ENCODE results near the gene ADSS1. TPM values are rescaled to one million over a fixed set of nuclear protein-coding genes. Genes with fewer than 3 reads are reported as not detected.
A peak's percentile ranks its signal among the peaks of the same experiment; 100 is the strongest.

ADSS1 gene
- total and polyA plus RNA-seq, 2 donors (not counting 1 experiment from before 2014, with no cell fraction given), result 2.2 to 3.5 TPM

DNA sequence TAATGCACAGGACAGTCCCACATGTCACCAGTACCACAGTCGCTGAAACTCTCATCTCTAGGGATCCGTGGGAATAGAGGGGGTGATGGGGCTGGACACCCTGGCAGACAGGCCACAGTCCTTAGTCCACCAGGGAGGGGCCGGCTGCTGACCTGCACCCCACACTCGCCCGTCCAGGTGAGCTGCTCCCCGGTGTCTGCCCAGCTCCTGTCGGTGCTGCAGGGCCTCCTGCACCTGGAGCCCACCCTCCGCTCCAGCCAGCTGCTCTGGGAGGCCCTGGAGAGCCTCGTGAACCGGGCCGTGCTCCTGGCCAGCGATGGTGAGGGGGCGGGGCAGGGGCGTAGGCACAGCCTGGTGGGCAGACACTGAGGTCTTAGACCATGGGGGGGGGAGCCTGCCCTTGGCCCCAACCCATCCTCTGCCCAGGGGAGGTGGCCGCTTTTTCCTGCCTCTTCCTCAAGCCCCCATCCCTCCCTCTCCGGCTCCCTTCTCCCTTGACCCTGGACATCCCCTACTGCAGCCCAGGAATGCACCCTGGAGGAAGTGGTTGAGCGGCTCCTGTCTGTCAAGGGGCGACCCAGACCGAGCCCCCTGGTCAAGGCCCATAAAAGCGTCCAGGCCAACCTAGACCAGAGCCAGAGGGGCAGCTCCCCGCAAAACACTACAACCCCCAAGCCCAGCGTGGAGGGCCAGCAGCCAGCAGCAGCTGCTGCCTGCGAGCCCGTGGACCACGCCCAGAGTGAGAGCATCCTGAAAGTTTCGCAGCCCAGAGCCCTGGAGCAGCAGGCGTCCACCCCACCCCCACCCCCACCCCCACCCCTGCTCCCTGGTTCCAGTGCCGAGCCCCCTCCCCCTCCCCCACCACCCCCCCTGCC lies 17.1 kb upstream of the ADSS1 start:
- H2AFZ ChIP-seq (ENCODE audit: low read length), result no peak overlapping the region
- TF ChIP-seq, protein P1, sequence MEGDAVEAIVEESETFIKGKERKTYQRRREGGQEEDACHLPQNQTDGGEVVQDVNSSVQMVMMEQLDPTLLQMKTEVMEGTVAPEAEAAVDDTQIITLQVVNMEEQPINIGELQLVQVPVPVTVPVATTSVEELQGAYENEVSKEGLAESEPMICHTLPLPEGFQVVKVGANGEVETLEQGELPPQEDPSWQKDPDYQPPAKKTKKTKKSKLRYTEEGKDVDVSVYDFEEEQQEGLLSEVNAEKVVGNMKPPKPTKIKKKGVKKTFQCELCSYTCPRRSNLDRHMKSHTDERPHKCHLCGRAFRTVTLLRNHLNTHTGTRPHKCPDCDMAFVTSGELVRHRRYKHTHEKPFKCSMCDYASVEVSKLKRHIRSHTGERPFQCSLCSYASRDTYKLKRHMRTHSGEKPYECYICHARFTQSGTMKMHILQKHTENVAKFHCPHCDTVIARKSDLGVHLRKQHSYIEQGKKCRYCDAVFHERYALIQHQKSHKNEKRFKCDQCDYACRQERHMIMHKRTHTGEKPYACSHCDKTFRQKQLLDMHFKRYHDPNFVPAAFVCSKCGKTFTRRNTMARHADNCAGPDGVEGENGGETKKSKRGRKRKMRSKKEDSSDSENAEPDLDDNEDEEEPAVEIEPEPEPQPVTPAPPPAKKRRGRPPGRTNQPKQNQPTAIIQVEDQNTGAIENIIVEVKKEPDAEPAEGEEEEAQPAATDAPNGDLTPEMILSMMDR (conservative IDR thresholded peaks at IDR 0.05 in 1 of 2, IDR thresholded peaks at IDR 0.05 in 1 of 2; ENCODE audit: low read depth in 1 of 2, low read length in 2 of 2), result no peak
- TF ChIP-seq EZH2 (IDR thresholded peaks at IDR 0.05; ENCODE audit: low read length, missing control alignments), result no peak

DNA sequence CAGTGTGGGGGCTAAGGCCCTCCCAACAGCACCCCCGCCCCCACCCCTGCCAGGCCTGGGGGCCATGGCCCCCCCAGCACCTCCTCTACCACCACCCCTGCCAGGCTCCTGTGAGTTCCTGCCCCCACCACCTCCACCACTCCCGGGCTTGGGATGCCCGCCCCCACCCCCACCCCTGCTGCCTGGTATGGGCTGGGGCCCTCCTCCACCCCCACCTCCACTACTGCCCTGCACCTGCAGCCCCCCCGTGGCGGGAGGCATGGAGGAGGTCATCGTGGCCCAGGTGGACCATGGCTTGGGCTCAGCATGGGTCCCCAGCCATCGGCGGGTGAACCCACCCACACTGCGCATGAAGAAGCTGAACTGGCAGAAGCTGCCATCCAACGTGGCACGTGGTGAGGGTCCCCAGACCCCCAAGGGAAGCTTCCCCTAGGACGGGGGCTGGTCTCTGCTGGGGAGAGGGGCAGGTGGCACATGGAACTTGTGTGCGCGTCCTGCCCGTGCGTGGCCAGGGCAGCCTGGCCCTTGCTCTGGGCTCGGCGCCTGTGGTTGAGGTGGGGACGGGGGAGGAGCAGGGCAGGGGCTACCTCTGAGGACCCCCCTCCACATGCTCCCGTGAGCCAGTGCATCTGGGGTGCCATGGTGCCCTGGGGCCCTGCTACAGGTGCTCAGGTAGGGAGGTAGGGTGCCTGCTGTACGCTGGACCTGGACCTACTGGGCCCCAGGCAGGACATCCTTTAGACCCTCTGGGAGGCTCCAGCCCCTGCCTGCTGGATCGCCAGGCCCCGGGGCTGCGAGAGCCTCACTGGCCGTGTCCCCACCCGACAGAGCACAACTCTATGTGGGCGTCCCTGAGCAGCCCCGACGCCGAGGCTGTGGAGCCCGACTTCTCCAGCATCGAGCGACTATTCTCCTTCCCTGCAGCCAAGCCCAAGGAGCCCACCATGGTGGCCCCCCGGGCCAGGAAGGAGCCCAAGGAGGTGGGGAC lies 16.1 kb upstream of the ADSS1 start:
- Histone ChIP-seq H3K27me3 (ENCODE audit: control insufficient read depth, insufficient read depth, low read length) (no peaks in the 10 kb centered on the region), H3K4me2 (ENCODE audit: extremely low read depth, insufficient read depth, low read length) (no peak overlapping the region), H4K20me1 (ENCODE audit: control insufficient read depth, extremely low read depth, insufficient read depth, low read length) (no peaks in the 10 kb centered on the region), H3K9ac (ENCODE audit: insufficient read depth, low read length) (no peak overlapping the region), H3K79me2 (ENCODE audit: control insufficient read depth, insufficient read depth, low read length) (no peaks in the 10 kb centered on the region), H2AFZ (ENCODE audit: low read length) (no peak overlapping the region), H3K4me1 (ENCODE audit: control insufficient read depth, extremely low read depth, insufficient read depth, low read length) (peaks cover 4% of the 10 kb centered on the region), H3K27ac (ENCODE audit: insufficient read depth, low read length) (no peak overlapping the region), H3K4me3 (replicated peaks in 1 of 4; ENCODE audit: control extremely low read depth in 1 of 4, insufficient read depth in 1 of 4, low read depth in 3 of 4, low read length in 4 of 4) (no peak overlapping the region), H3K36me3 (ENCODE audit: control insufficient read depth, insufficient read depth, low read length) (peaks cover 62% of the 10 kb centered on the region), H3K9me3 (ENCODE audit: control insufficient read depth, insufficient read depth, low read depth, low read length) (no peaks in the 10 kb centered on the region)
- no peak for DNase-seq (ENCODE audit: low read depth in 2 of 2)
- TF ChIP-seq, protein P1 (conservative IDR thresholded peaks at IDR 0.05 in 1 of 2, IDR thresholded peaks at IDR 0.05 in 1 of 2; ENCODE audit: low read depth in 1 of 2, low read length in 2 of 2), result no peak
- no peak for TF ChIP-seq EZH2 (IDR thresholded peaks at IDR 0.05; ENCODE audit: low read length, missing control alignments)

More for the DNA sequence above, 17.1 kb upstream of the ADSS1 start:
- Histone ChIP-seq H3K27me3 (ENCODE audit: control insufficient read depth, insufficient read depth, low read length) (no peaks in the 10 kb centered on the region), H3K27ac (ENCODE audit: insufficient read depth, low read length) (no peak overlapping the region), H3K9me3 (ENCODE audit: control insufficient read depth, insufficient read depth, low read depth, low read length) (no peaks in the 10 kb centered on the region), H3K79me2 (ENCODE audit: control insufficient read depth, insufficient read depth, low read length) (peaks cover under 1% of the 10 kb centered on the region), H3K4me3 (replicated peaks in 1 of 4; ENCODE audit: control extremely low read depth in 1 of 4, insufficient read depth in 1 of 4, low read depth in 3 of 4, low read length in 4 of 4) (no peak overlapping the region), H3K4me2 (ENCODE audit: extremely low read depth, insufficient read depth, low read length) (no peak overlapping the region), H3K9ac (ENCODE audit: insufficient read depth, low read length) (no peak overlapping the region), H3K36me3 (ENCODE audit: control insufficient read depth, insufficient read depth, low read length) (peaks cover 61% of the 10 kb centered on the region), H4K20me1 (ENCODE audit: control insufficient read depth, extremely low read depth, insufficient read depth, low read length) (no peaks in the 10 kb centered on the region), H3K4me1 (ENCODE audit: control insufficient read depth, extremely low read depth, insufficient read depth, low read length) (peaks cover 4% of the 10 kb centered on the region)
- DNase-seq (ENCODE audit: low read depth in 2 of 2), result peak in 1 of 2 donors; percentile 50

All from fibroblast of lung (primary cell).